Gastroesophageal sphincter (tissue), 4 donors: ENCODE data around the gene RHEBL1. TPM values are rescaled to one million over a fixed set of nuclear protein-coding genes. Genes with fewer than 3 reads are reported as not detected.

Source experiments
- ATAC-seq: fragments of 150-250 bp; one replicate; pipeline ENCODE4 v1.9.1; 2016; ENCODE audit warnings: mild to moderate bottlenecking, moderate library complexity
- H3K27ac ChIP-seq, 4 donors: fragments of 200-600 bp; sonication (generic) in 3 of 4; 1 replicate in 3 of 4; 2 replicates in 1 of 4; pipeline ENCODE4 v1.5.1; 2016 to 2019
- H3K27me3 ChIP-seq: fragments of 200-600 bp; sonication (generic); one replicate; pipeline ENCODE4 v1.5.1; 2019
- H3K36me3 ChIP-seq, 2 donors: fragments of 200-600 bp; sonication (generic); one replicate each; pipeline ENCODE4 v1.5.1; 2019; ENCODE audit warnings: control low read depth in 1 of 2
- H3K4me1 ChIP-seq, 3 donors: fragments of 200-600 bp; sonication (generic); 1 replicate in 2 of 3; 2 replicates in 1 of 3; pipeline ENCODE4 v1.5.1; 2016 to 2019; ENCODE audit warnings: control low read depth in 2 of 3
- H3K4me3 ChIP-seq, 2 donors: fragments of 200-600 bp; sonication (generic); one replicate each; pipeline ENCODE4 v1.5.1; 2019; ENCODE audit warnings: mild to moderate bottlenecking in 1 of 2, moderate library complexity in 1 of 2
- H3K9me3 ChIP-seq, 3 donors: fragments of 200-600 bp; sonication (generic); one replicate each; pipeline ENCODE4 v1.5.1; 2017 to 2019; ENCODE audit warnings: control low read depth in 2 of 3
- EP300 ChIP-seq: sonication (generic); formaldehyde crosslinking; IDR thresholded peaks from one replicate; pipeline ENCODE4 v1.6.1; 2017; ENCODE audit warnings: antibody characterized with exemption, mild to moderate bottlenecking
- POLR2A ChIP-seq, 2 donors: fragments of 450-650 bp; IDR thresholded peaks; one replicate each; pipeline ENCODE4 v1.6.1; 2017; ENCODE audit warnings: antibody characterized with exemption in 2 of 2, mild to moderate bottlenecking in 2 of 2, moderate library complexity in 1 of 2
- POLR2AphosphoS5 ChIP-seq: sonication (generic); formaldehyde crosslinking; IDR thresholded peaks from one replicate; pipeline ENCODE4 v1.6.1; 2017; ENCODE audit warnings: antibody characterized with exemption
- WGBS, 2 donors: methylation state at CpG; one replicate each; pipeline ENCODE4 v1.1.5; 2018; ENCODE audit warnings: low coverage in 1 of 2; 5-methylcytosine and 5-hydroxymethylcytosine counted together
- total RNA-seq, 4 donors: library from RNA; depleted of rRNA; stranded (reverse); fragments of >200 nt; gene quantifications; one replicate each; pipeline ENCODE4 v1.1.0, GENCODE V29; 2016
- TF ChIP-seq, protein P1 (sequence below), 4 experiments: fragments of 200-600 bp in 2 of 4; fragments of 450-650 bp in 2 of 4; sonication (generic) in 1 of 4; IDR thresholded peaks; one replicate each; pipeline ENCODE4 v1.5.1; 2017 to 2019; ENCODE audit warnings: antibody characterized with exemption in 4 of 4, mild to moderate bottlenecking in 2 of 4, moderate library complexity in 2 of 4

RHEBL1 gene
- total RNA-seq, 4 donors from 2014 or later: 0.35 TPM; not detected in 3

DNA sequence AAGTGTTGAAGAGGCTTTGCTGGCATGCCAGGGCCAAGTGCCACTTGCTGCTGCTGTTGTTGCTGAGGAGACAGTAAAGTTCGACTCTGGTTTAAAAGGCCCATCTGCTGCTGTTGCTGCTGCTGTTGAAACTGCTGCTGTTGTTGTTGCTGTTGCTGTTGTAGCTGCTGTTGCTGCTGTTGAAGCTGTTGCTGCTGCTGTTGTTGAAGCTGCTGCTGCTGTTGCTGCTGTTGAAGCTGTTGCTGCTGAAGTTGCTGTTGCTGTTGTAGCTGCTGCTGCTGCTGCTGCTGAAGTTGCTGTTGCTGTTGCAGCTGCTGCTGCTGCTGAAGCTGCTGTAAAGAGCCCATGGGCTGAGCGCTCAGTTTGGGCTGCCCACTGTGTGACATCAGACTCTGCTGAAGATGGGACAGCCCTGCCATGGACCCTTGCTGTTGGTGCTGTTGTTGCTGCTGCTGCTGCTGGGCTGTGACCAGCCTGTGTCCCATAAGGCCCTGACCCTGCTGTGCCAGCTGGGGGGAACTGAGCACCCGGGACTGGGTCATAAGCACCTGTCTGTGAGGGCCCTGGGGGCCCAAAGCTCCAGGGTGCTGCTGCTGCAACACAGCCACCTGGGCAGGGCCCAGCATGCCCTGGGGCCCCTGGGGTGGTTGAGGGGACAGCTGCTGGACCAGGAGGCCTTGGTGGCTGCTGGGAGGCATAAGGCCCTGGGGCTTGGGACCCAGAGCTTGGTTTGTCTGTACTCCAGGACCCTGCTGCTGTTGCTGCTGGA is 36.9 kb downstream of the RHEBL1 start:
- TF ChIP-seq POLR2AphosphoS5 (no peak), EP300 (no peak), POLR2A (IDR thresholded peaks at IDR 0.05) (no peak)
- TF ChIP-seq, protein P1, sequence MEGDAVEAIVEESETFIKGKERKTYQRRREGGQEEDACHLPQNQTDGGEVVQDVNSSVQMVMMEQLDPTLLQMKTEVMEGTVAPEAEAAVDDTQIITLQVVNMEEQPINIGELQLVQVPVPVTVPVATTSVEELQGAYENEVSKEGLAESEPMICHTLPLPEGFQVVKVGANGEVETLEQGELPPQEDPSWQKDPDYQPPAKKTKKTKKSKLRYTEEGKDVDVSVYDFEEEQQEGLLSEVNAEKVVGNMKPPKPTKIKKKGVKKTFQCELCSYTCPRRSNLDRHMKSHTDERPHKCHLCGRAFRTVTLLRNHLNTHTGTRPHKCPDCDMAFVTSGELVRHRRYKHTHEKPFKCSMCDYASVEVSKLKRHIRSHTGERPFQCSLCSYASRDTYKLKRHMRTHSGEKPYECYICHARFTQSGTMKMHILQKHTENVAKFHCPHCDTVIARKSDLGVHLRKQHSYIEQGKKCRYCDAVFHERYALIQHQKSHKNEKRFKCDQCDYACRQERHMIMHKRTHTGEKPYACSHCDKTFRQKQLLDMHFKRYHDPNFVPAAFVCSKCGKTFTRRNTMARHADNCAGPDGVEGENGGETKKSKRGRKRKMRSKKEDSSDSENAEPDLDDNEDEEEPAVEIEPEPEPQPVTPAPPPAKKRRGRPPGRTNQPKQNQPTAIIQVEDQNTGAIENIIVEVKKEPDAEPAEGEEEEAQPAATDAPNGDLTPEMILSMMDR (IDR thresholded peaks at IDR 0.05): no peak
- H3K27ac ChIP-seq: peak overlapping the region in 1 of 4 donors; percentile 35
- WGBS, 2 donors: 20 to 80% methylated on average over 1 of the region's 3 CpGs
- no peaks in the 10 kb centered on the region for H3K27me3 ChIP-seq
- H3K4me3 ChIP-seq: no peak overlapping the region
- no peak for ATAC-seq
- peaks cover 0 to 88% of the 10 kb centered on the region in 2 donors for H3K36me3 ChIP-seq
- no peaks in the 10 kb centered on the region for H3K9me3 ChIP-seq
- H3K4me1 ChIP-seq: peaks cover 0 to 22% (median 0%) of the 10 kb centered on the region in 3 donors

DNA sequence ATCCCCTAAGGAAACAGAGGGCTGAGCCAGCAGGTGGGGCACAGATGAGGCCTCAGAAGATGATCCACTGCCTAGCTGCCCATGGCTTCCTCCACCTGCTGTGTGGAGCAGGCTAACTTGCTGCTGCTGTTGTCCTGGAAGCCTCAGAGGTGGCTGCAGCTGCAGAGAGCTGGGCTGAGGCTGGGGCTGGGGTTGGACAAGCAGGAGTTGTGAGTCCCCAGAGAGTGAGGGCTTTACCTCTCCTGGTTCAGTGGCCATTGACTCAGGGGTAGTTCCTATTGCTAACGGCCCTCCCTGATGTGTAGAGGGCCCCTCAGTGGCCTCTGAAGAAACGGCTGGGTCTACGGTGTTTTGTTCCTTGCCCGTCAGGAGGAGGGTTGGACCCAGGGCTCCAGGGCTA is 37.5 kb downstream of the RHEBL1 start:
- Histone ChIP-seq H3K4me3 (no peak overlapping the region), H3K27me3 (no peaks in the 10 kb centered on the region), H3K27ac (peak overlapping the region in 1 of 4 donors; percentile 15), H3K36me3 (peaks cover 0 to 88% of the 10 kb centered on the region in 2 donors), H3K9me3 (no peaks in the 10 kb centered on the region), H3K4me1 (peaks cover 0 to 22% (median 0%) of the 10 kb centered on the region in 3 donors)
- TF ChIP-seq POLR2A (IDR thresholded peaks at IDR 0.05) (no peak), EP300 (no peak), POLR2AphosphoS5 (no peak)
- TF ChIP-seq, protein P1 (IDR thresholded peaks at IDR 0.05): no peak
- WGBS, 2 donors: no CpG with 5 or more reads among the region's 4 CpGs
- no peak for ATAC-seq

DNA sequence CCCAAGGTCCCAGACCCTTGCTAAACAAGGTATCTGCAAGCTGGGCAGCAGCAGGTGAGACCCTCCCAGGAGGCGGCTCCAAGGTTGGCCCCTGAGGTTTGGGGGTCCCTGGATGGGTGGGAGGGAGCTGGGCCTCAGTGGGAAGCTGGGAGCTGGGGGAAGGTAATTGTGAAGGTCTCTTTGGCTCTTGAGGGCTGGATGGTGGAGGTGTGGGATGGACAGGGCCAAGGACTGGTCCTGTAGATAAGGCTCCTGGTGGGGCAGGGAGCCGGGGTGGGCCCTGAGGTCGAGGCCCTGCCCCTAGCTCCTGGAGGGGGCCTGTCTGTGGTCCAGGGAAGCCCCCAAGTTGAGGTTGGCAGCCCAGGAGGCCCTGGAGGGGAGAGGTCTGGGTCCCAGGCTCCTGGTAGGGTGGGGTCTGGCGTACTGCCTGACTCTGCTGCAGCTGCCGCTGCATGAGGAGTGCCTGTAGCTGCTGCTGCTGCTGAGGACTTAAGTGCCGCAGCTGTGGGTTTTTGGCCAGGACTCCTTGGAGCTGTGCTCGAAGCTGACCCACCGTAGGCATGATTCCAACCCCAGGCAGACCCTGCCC is 38.1 kb downstream of the RHEBL1 start:
- H3K4me3 ChIP-seq: no peak overlapping the region
- H3K27me3 ChIP-seq: no peaks in the 10 kb centered on the region
- no peak for ATAC-seq
- WGBS, 2 donors: 88% methylated on average over 4 of the region's 8 CpGs; no CpG with 5 or more reads in 1 of the 2 donors
- H3K4me1 ChIP-seq: peaks cover 0 to 22% (median 0%) of the 10 kb centered on the region in 3 donors
- peaks cover 0 to 88% of the 10 kb centered on the region in 2 donors for H3K36me3 ChIP-seq
- H3K9me3 ChIP-seq: no peaks in the 10 kb centered on the region
- H3K27ac ChIP-seq: peak overlapping the region in 1 of 4 donors; percentile 15
- TF ChIP-seq EP300: no peak
- TF ChIP-seq, protein P1 (IDR thresholded peaks at IDR 0.05): no peak
- TF ChIP-seq POLR2AphosphoS5: no peak
- no peak for TF ChIP-seq POLR2A (IDR thresholded peaks at IDR 0.05)

DNA sequence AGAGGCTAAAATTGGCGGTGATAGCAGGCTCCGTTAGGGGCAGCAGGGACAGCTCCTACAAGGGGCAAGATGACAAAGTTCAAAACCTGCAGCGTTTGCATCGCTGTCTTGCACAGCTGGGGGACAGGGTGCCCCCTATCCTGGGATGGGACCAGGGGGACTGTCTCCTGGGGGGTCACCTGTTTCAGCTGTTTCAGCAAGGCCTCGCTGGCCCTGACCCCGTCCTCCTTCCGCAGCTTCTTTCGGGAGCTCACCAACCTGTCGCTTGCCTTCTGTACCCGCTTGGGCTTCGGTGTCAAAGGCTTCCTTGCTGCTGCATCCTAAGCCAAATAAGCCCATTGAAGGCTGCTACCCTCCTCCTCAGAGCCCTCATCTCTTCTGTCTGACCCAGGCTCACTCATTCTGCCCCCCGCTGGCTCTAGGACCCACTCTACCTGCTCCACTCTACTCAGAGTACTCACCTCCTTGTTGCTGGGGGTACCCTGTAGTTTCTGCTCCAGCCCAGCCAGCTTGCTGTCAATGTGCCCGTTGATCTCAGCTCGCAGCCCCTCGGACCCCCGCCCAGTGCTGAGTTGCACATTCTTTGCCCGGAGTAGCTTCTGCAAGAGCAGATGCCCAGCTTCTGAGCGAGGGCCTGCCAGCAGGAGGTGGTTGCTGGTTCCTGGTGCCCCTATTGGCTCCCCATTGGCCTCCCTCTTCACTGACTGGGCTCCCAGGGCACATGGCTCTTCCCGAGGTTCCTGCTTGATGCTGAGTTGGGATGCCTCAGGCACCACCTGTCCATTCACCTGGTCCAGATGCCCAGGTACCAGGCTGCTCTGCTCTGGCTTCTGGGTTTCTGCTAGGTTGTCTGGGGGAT is 38.8 kb downstream of the RHEBL1 start:
- WGBS, 2 donors: 92 to 100% methylated on average over 4 to 14 of the region's 19 CpGs
- ATAC-seq: no peak
- Histone ChIP-seq H3K9me3 (no peaks in the 10 kb centered on the region), H3K4me1 (peaks cover 0 to 22% (median 0%) of the 10 kb centered on the region in 3 donors), H3K36me3 (peaks cover 0 to 93% of the 10 kb centered on the region in 2 donors), H3K4me3 (no peak overlapping the region), H3K27ac (peak overlapping the region in 1 of 4 donors; percentile 15), H3K27me3 (no peaks in the 10 kb centered on the region)
- TF ChIP-seq POLR2A (IDR thresholded peaks at IDR 0.05): no peak
- TF ChIP-seq EP300: no peak
- TF ChIP-seq POLR2AphosphoS5: no peak
- TF ChIP-seq, protein P1 (IDR thresholded peaks at IDR 0.05): no peak
